Measurements from ENCODE around the gene CRACR2B. TPM values are rescaled to one million over a fixed set of nuclear protein-coding genes. Genes with fewer than 3 reads are reported as not detected.

CRACR2B gene
- total RNA-seq, 4 donors from 2014 or later: 3.3 to 4.5 (median 4.0) TPM

GRCh38 chr11:839280-839623 lies 11.5 kb downstream of the CRACR2B start:
- Histone ChIP-seq H3K27ac (peak overlapping the region in 2 of 4 donors; percentile 24 to 97), H3K27me3 (no peaks in the 10 kb centered on the region), H3K4me3 (no peak overlapping the region), H3K4me1 (peaks cover 31 to 41% of the 10 kb centered on the region in 2 donors), H3K36me3 (peaks cover 0 to 45% of the 10 kb centered on the region in 2 donors), H3K9me3 (no peaks in the 10 kb centered on the region)
- DNase-seq: no peak
- in situ Hi-C loops (cut with MboI; ENCODE audit: low sequenced_read_pairs in 4 of 4) (no loop called here), intact Hi-C loops (cut with DNase I; ENCODE audit: low total_unique reads) (no loop called here)
- TF ChIP-seq CTCF (IDR thresholded peaks at IDR 0.05 in 4 of 5, conservative IDR thresholded peaks at IDR 0.05 in 1 of 5): no peak
- TF ChIP-seq POLR2A (IDR thresholded peaks at IDR 0.05): no peak
- no peak for ATAC-seq

- peaks cover 0 to 45% of the 10 kb centered on the region in 2 donors for H3K36me3 ChIP-seq
- ATAC-seq (no peak), DNase-seq (no peak)
- TF ChIP-seq CTCF (IDR thresholded peaks at IDR 0.05 in 4 of 5, conservative IDR thresholded peaks at IDR 0.05 in 1 of 5): no peak
- TF ChIP-seq POLR2A (IDR thresholded peaks at IDR 0.05): no peak
- no peaks in the 10 kb centered on the region for H3K27me3 ChIP-seq
- peak overlapping the region in 2 of 4 donors; percentile 6 to 97 for H3K27ac ChIP-seq
- H3K4me1 ChIP-seq: peaks cover 23 to 39% of the 10 kb centered on the region in 2 donors
- in situ Hi-C loops (cut with MboI; ENCODE audit: low sequenced_read_pairs in 4 of 4): no loop called here
- intact Hi-C loops (cut with DNase I; ENCODE audit: low total_unique reads): loop anchor here (5.0 kb wide), 1 partner anchor 72 kb away; the partner anchor contains the start of gene CHID1
- no peak overlapping the region for H3K4me3 ChIP-seq
- no peaks in the 10 kb centered on the region for H3K9me3 ChIP-seq
Observed at GRCh38 chr11:839875-840617, 12.3 kb downstream of the CRACR2B start.

- no peaks in the 10 kb centered on the region for H3K9me3 ChIP-seq
- in situ Hi-C loops (cut with MboI; ENCODE audit: low sequenced_read_pairs in 4 of 4): no loop called here
- peaks cover 0 to 32% of the 10 kb centered on the region in 2 donors for H3K36me3 ChIP-seq
- intact Hi-C loops (cut with DNase I; ENCODE audit: low total_unique reads): loop anchor here (1.0 to 5.0 kb wide), 3 partner anchors 9 to 70 kb away; partner anchors contain the start of gene CHID1
- ATAC-seq (peak; percentile 19 to 32), DNase-seq (no peak)
- peak overlapping the region; percentile 82 to 97 (median 86) for H3K27ac ChIP-seq
- H3K27me3 ChIP-seq: no peaks in the 10 kb centered on the region
- peak overlapping the region; percentile 83 to 97 (median 87) for H3K4me3 ChIP-seq
- TF ChIP-seq CTCF (IDR thresholded peaks at IDR 0.05 in 4 of 5, conservative IDR thresholded peaks at IDR 0.05 in 1 of 5): no peak
- TF ChIP-seq POLR2A (IDR thresholded peaks at IDR 0.05): no peak
- peaks cover 29 to 37% of the 10 kb centered on the region in 2 donors for H3K4me1 ChIP-seq
Observed at GRCh38 chr11:841981-842369, 14.3 kb downstream of the CRACR2B start.

- H3K4me3 ChIP-seq: peak within 1 kb of the TSS; percentile 83 to 97 (median 87)
- H3K27me3 ChIP-seq: no peaks in the 10 kb centered on the region
- H3K27ac ChIP-seq: peak within 1 kb of the TSS; percentile 82 to 97 (median 86)
- H3K4me1 ChIP-seq: peaks cover 29 to 37% of the 10 kb centered on the region in 2 donors
- intact Hi-C loops (cut with DNase I; ENCODE audit: low total_unique reads): loop anchor here (2.0 to 5.0 kb wide), 2 partner anchors 22 to 70 kb away; partner anchors contain the start of gene CHID1
- no peaks in the 10 kb centered on the region for H3K9me3 ChIP-seq
- H3K36me3 ChIP-seq: peaks cover 0 to 27% of the 10 kb centered on the region in 2 donors
- in situ Hi-C loops (cut with MboI; ENCODE audit: low sequenced_read_pairs in 4 of 4): no loop called here
- ATAC-seq: peak; percentile 75 to 79
- TF ChIP-seq POLR2A (IDR thresholded peaks at IDR 0.05): peak; percentile 89 to 93
- peak in 2 of 5 experiments; percentile 52 to 57 for TF ChIP-seq CTCF (IDR thresholded peaks at IDR 0.05 in 4 of 5, conservative IDR thresholded peaks at IDR 0.05 in 1 of 5)
- peak; percentile 84 to 88 for DNase-seq
Observed at GRCh38 chr11:842370-843002, 14.8 kb downstream of the CRACR2B start, which contains the start of the genes POLR2L and TSPAN4. TSS of gene POLR2L (minus strand) at chr11:842529. CDS start at chr11:842508, 21 bp downstream. TSS of gene TSPAN4 (plus strand) at chr11:842852. CDS start at chr11:850305, 7,453 bp downstream.
